ENCODE data around the gene AK3. TPM values are rescaled to one million over a fixed set of nuclear protein-coding genes. Genes with fewer than 3 reads are reported as not detected.

AK3 gene
- total RNA-seq, 2 experiments from 2014 or later, result 43.3 to 108 TPM

DNA sequence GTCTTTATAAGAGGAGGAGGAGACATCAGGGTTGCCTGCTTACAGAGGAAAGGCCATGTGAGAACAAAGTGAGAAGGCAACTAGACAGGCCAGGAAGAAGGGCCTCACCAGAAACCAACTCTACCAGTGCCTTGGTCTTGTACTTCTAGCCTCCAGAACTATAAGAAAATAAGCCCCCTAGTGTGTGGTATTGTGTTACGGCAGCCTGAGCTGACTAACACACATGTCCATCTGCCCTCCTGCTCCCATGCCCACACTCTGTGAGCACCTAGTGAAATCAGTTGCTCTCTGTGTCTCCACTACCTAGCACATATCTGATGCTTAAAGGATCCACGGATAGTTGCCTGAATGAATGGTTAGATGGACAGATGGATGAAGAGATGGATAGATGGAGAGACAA lies 6.9 kb downstream of the AK3 start:
- TF ChIP-seq, protein P1, sequence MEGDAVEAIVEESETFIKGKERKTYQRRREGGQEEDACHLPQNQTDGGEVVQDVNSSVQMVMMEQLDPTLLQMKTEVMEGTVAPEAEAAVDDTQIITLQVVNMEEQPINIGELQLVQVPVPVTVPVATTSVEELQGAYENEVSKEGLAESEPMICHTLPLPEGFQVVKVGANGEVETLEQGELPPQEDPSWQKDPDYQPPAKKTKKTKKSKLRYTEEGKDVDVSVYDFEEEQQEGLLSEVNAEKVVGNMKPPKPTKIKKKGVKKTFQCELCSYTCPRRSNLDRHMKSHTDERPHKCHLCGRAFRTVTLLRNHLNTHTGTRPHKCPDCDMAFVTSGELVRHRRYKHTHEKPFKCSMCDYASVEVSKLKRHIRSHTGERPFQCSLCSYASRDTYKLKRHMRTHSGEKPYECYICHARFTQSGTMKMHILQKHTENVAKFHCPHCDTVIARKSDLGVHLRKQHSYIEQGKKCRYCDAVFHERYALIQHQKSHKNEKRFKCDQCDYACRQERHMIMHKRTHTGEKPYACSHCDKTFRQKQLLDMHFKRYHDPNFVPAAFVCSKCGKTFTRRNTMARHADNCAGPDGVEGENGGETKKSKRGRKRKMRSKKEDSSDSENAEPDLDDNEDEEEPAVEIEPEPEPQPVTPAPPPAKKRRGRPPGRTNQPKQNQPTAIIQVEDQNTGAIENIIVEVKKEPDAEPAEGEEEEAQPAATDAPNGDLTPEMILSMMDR (conservative IDR thresholded peaks at IDR 0.05; ENCODE audit: low read length), result no peak
- TF ChIP-seq EZH2phosphoT487 (IDR thresholded peaks at IDR 0.05; ENCODE audit: borderline replicate concordance, low read depth, low read length), result no peak
- peaks cover 9% of the 10 kb centered on the region for H3K4me1 ChIP-seq (ENCODE audit: insufficient read depth, low read length, poor library complexity, severe bottlenecking)
- H3K79me2 ChIP-seq (ENCODE audit: insufficient read depth, low read depth, low read length), result peaks cover 89% of the 10 kb centered on the region
- intact Hi-C loops (cut with micrococcal nuclease; ENCODE audit: unreplicated experiment), result no loop called here
- H3K9me2 ChIP-seq (ENCODE audit: insufficient read depth, low read length), result no peaks in the 10 kb centered on the region
- H3K4me3 ChIP-seq (ENCODE audit: low read depth, low read length, poor library complexity, severe bottlenecking), result no peak overlapping the region
- BruUV-seq (replicated peaks), result no TSS peak
- ChIA-PET CTCF (ENCODE audit: unreplicated experiment) (no interaction called here), POLR2A (interaction anchor here (0.5 kb wide), 1 partner anchor 58 kb away, joined by 3 read pairs; no protein-coding TSS in a partner anchor)
- no peak overlapping the region for H2AFZ ChIP-seq (ENCODE audit: low read length)
- peaks cover 19% of the 10 kb centered on the region for H3K36me3 ChIP-seq (ENCODE audit: insufficient read depth, low read length)
- H3K4me2 ChIP-seq (ENCODE audit: low read length), result no peak overlapping the region
- H3K27ac ChIP-seq (ENCODE audit: low read depth, low read length, poor library complexity, severe bottlenecking), result no peak overlapping the region
- no peak for DNase-seq (ENCODE audit: low spot score)
- peaks cover 4% of the 10 kb centered on the region; the same call in 1 of the 2 replicates for H4K20me1 ChIP-seq (ENCODE audit: insufficient read depth, low read length)
- no peaks in the 10 kb centered on the region for H3K9me3 ChIP-seq (ENCODE audit: low read length)

DNA sequence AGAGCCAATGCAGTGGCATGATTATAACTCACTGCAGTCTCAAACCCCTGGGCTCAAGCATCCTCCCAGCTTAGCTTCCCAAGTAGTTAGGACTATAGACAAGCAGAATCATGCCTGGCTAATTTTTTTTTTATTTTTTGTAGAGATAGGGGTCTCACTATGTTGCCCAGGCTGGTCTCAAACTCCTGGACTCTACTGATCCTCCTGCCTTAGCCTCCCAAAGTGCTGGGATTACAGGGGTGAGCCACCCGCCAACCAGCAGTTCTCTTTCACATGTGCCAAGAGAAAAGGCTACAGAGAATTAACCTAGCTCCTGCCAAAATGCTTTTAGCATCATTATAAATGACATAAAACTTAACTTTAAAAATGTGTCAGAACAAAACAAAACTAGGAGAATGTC lies 8.1 kb downstream of the AK3 start:
- no peak for TF ChIP-seq EZH2phosphoT487 (IDR thresholded peaks at IDR 0.05; ENCODE audit: borderline replicate concordance, low read depth, low read length)
- TF ChIP-seq, protein P1 (conservative IDR thresholded peaks at IDR 0.05; ENCODE audit: low read length), result no peak
- peaks cover 76% of the 10 kb centered on the region for H3K79me2 ChIP-seq (ENCODE audit: insufficient read depth, low read depth, low read length)
- DNase-seq (ENCODE audit: low spot score), result no peak
- H3K27ac ChIP-seq (ENCODE audit: low read depth, low read length, poor library complexity, severe bottlenecking), result no peak overlapping the region
- no peak overlapping the region for H3K4me3 ChIP-seq (ENCODE audit: low read depth, low read length, poor library complexity, severe bottlenecking)
- no peaks in the 10 kb centered on the region for H3K4me1 ChIP-seq (ENCODE audit: insufficient read depth, low read length, poor library complexity, severe bottlenecking)
- ChIA-PET CTCF (ENCODE audit: unreplicated experiment) (no interaction called here), POLR2A (interaction anchor here (1.1 to 1.4 kb wide), 3 partner anchors 8 to 23 kb away, joined by 3 to 5 read pairs (median 4); partner anchors contain the start of gene AK3)
- H3K36me3 ChIP-seq (ENCODE audit: insufficient read depth, low read length), result peaks cover 20% of the 10 kb centered on the region
- intact Hi-C loops (cut with micrococcal nuclease; ENCODE audit: unreplicated experiment), result no loop called here
- H3K9me2 ChIP-seq (ENCODE audit: insufficient read depth, low read length), result no peaks in the 10 kb centered on the region
- no peaks in the 10 kb centered on the region for H3K9me3 ChIP-seq (ENCODE audit: low read length)
- H2AFZ ChIP-seq (ENCODE audit: low read length), result no peak overlapping the region
- H4K20me1 ChIP-seq (ENCODE audit: insufficient read depth, low read length), result peaks cover 3% of the 10 kb centered on the region; the same call in 1 of the 2 replicates
- no TSS peak for BruUV-seq (replicated peaks)
- H3K4me2 ChIP-seq (ENCODE audit: low read length), result no peak overlapping the region

DNA sequence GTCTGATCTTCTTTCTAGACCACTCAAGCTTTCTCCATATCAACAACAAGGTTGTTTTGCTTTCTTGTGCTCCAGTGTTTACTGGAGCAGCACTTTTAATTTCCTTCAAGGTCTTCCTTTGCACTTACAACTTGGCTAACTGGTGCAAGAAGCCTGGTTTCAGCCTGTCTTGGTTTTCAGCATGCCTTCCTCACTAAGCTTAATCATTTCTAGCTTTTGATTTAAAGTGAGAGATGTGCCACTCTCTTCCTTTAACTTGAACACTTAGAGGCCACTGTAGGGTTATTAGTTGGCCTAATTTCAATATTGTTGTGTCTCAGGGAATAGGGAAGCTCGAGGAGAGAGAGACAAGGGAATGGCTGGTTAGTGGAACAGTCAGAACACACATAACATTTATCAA lies 13.4 kb downstream of the AK3 start:
- Histone ChIP-seq H3K4me1 (ENCODE audit: insufficient read depth, low read length, poor library complexity, severe bottlenecking) (no peaks in the 10 kb centered on the region), H3K79me2 (ENCODE audit: insufficient read depth, low read depth, low read length) (peaks cover 32% of the 10 kb centered on the region; the same call in 1 of the 2 replicates), H4K20me1 (ENCODE audit: insufficient read depth, low read length) (no peaks in the 10 kb centered on the region), H2AFZ (ENCODE audit: low read length) (no peak overlapping the region), H3K4me3 (ENCODE audit: low read depth, low read length, poor library complexity, severe bottlenecking) (no peak overlapping the region), H3K36me3 (ENCODE audit: insufficient read depth, low read length) (peaks cover 40% of the 10 kb centered on the region), H3K27ac (ENCODE audit: low read depth, low read length, poor library complexity, severe bottlenecking) (no peak overlapping the region), H3K9me3 (ENCODE audit: low read length) (no peaks in the 10 kb centered on the region), H3K9me2 (ENCODE audit: insufficient read depth, low read length) (no peaks in the 10 kb centered on the region), H3K4me2 (ENCODE audit: low read length) (no peak overlapping the region)
- DNase-seq (ENCODE audit: low spot score), result no peak
- intact Hi-C loops (cut with micrococcal nuclease; ENCODE audit: unreplicated experiment), result no loop called here
- POLR2A ChIA-PET, result interaction anchor here (1.0 kb wide), 1 partner anchor 11 kb away, joined by 3 read pairs; no protein-coding TSS in a partner anchor
- no TSS peak for BruUV-seq (replicated peaks)
- CTCF ChIA-PET (ENCODE audit: unreplicated experiment), result interaction anchor here (1.2 kb wide), 1 partner anchor 9 kb away, joined by 4 read pairs; no protein-coding TSS in a partner anchor
- TF ChIP-seq, protein P1 (conservative IDR thresholded peaks at IDR 0.05; ENCODE audit: low read length), result no peak
- no peak for TF ChIP-seq EZH2phosphoT487 (IDR thresholded peaks at IDR 0.05; ENCODE audit: borderline replicate concordance, low read depth, low read length)
